Endothelial cell of umbilical vein (primary cell): ENCODE results near the gene SLC2A1. TPM values are rescaled to one million over a fixed set of nuclear protein-coding genes. Genes with fewer than 3 reads are reported as not detected.

Experiments
- BruUV-seq: library from RNA; stranded (reverse); fragments of 400-500 nt; replicated peaks from 2 replicates; lab custom pipeline; 2021; lab: Mats Ljungman, UMichigan
- CTCF ChIA-PET: fragments of 300-600, 350-600 bp; sonication (Branson Sonifier 250); formaldehyde crosslinking; loops from one replicate; lab custom pipeline; 2021; ENCODE audit warnings: antibody characterized with exemption, inconsistent platforms; lab: Charles Lee
- POLR2A ChIA-PET: fragments of 300-600, 350-600 bp; sonication (Branson Sonifier 250); formaldehyde crosslinking; loops from one replicate; lab custom pipeline; 2021; ENCODE audit warnings: antibody characterized with exemption, inconsistent platforms; lab: Charles Lee
- DNase-seq: peaks from one replicate; pipeline ENCODE4 v3.0.0-alpha.2; 2011; ENCODE audit warnings: low read depth, low spot score
- FAIRE-seq: peaks from 2 replicates; lab custom pipeline; 2011; peaks lifted over from hg19 to GRCh38; lab: Jason Lieb, UNC
- H2AFZ ChIP-seq: 2 replicates; pipeline ENCODE4 v1.6.0; 2012; ENCODE audit warnings: low read depth, low read length, control low read depth, inconsistent platforms
- H3K27ac ChIP-seq: 2 replicates; pipeline ENCODE4 v1.5.1; 2011; ENCODE audit warnings: low read depth, mild to moderate bottlenecking, control low read depth, low read length, moderate library complexity; ENCODE audit not compliant: insufficient read depth
- H3K27me3 ChIP-seq, 2 experiments: 2 replicates each; pipeline versions ENCODE4 v1.6.0 to v1.6.1; 2011; ENCODE audit warnings: low read length in 2 of 2, mixed read lengths in 1 of 2; ENCODE audit not compliant: control insufficient read depth in 2 of 2, insufficient read depth in 2 of 2
- H3K36me3 ChIP-seq, 2 experiments: 2 replicates in 1 of 2; 3 replicates in 1 of 2; pipeline ENCODE4 v1.5.1; 2011; ENCODE audit warnings: low read length in 2 of 2, mild to moderate bottlenecking in 1 of 2, moderate library complexity in 1 of 2; ENCODE audit not compliant: control insufficient read depth in 2 of 2, insufficient read depth in 2 of 2; ENCODE audit errors: extremely low read depth in 1 of 2
- H3K4me1 ChIP-seq: 3 replicates; pipeline ENCODE4 v1.5.1; 2011; ENCODE audit warnings: mild to moderate bottlenecking, low read length; ENCODE audit not compliant: control insufficient read depth, insufficient read depth; ENCODE audit errors: extremely low read depth
- H3K4me2 ChIP-seq: 2 replicates; pipeline ENCODE4 v1.6.1; 2011; ENCODE audit warnings: low read length, control low read depth, mixed read lengths; ENCODE audit not compliant: insufficient read depth
- H3K4me3 ChIP-seq, 3 experiments: fragments of 200-600 bp in 1 of 3; sonication (generic), shearing (Covaris generic) in 1 of 3; replicated peaks in 1 of 3; 2 replicates each; pipeline ENCODE4 v1.5.1; 2011 to 2016; ENCODE audit warnings: control low read depth in 3 of 3, low read length in 3 of 3, mild to moderate bottlenecking in 2 of 3, inconsistent platforms in 1 of 3, low read depth in 1 of 3, moderate library complexity in 1 of 3; ENCODE audit not compliant: insufficient read depth in 1 of 3
- H3K79me2 ChIP-seq: 2 replicates; pipeline ENCODE4 v1.6.0; 2012; ENCODE audit warnings: low read length, inconsistent platforms; ENCODE audit not compliant: control insufficient read depth, insufficient read depth
- H3K9ac ChIP-seq: replicated peaks from 2 replicates; pipeline ENCODE3; 2011; ENCODE audit warnings: low read length, control low read depth; ENCODE audit not compliant: insufficient read depth; ENCODE audit errors: extremely low read depth
- H3K9me1 ChIP-seq: replicated peaks from 3 replicates; pipeline ENCODE4 v1.6.0; 2011; ENCODE audit warnings: mild to moderate bottlenecking, low read length; ENCODE audit not compliant: control insufficient read depth, insufficient read depth; ENCODE audit errors: extremely low read depth
- H3K9me3 ChIP-seq: replicated peaks from 2 replicates; pipeline ENCODE4 v1.5.1; 2012; ENCODE audit warnings: low read length, inconsistent platforms; ENCODE audit not compliant: control insufficient read depth, insufficient read depth
- H4K20me1 ChIP-seq: replicated peaks from 2 replicates; pipeline ENCODE3; 2011; ENCODE audit warnings: mild to moderate bottlenecking, low read length; ENCODE audit not compliant: control insufficient read depth, insufficient read depth; ENCODE audit errors: extremely low read depth
- EZH2 ChIP-seq: IDR thresholded peaks from 2 replicates; pipeline ENCODE4 v1.6.1; 2012; ENCODE audit warnings: borderline replicate concordance, low read depth, mild to moderate bottlenecking, moderate library complexity, low read length, inconsistent platforms; ENCODE audit not compliant: severe bottlenecking
- FOS ChIP-seq: IDR thresholded peaks from 2 replicates; pipeline ENCODE4 v1.6.1; 2011; ENCODE audit warnings: mild to moderate bottlenecking, low read length, moderate library complexity, borderline replicate concordance; ENCODE audit not compliant: insufficient read depth
- GATA2 ChIP-seq: IDR thresholded peaks from 2 replicates; pipeline ENCODE4 v1.7.0; 2011; ENCODE audit warnings: low read depth, mild to moderate bottlenecking, moderate library complexity, mixed read lengths, low read length; ENCODE audit not compliant: insufficient read length, insufficient read depth
- POLR2A ChIP-seq: IDR thresholded peaks from 2 replicates; pipeline ENCODE4 v1.6.1; 2012; ENCODE audit warnings: low read depth, mild to moderate bottlenecking, control low read depth, low read length
- POLR2AphosphoS5 ChIP-seq: IDR thresholded peaks from 2 replicates; pipeline ENCODE4 v1.6.1; 2012; ENCODE audit warnings: low read depth, mild to moderate bottlenecking, control low read depth, low read length, moderate library complexity; ENCODE audit not compliant: insufficient read depth
- dilution Hi-C: fragments of 300-500 bp; cut with MboI; formaldehyde crosslinking; loops from one replicate; pipeline ENCODE4 v1.15.0; 2019; ENCODE audit warnings: low sequenced_read_pairs; ENCODE audit not compliant: extremely low pct_ligation_motif_present
- intact Hi-C: fragments of 100-400 bp; cut with micrococcal nuclease; formaldehyde crosslinking; loops from one replicate; pipeline ENCODE4 v1.10.0; 2022
- polyA plus RNA-seq, 4 experiments: library from polyadenylated mRNA; depleted of rRNA in 3 of 4; stranded (reverse) in 3 of 4; unstranded in 1 of 4; fragments of >200 nt; gene quantifications; 2 replicates each; pipeline versions ENCODE4 v1.2.1 to v1.2.3, GENCODE V29; 2011 to 2012; ENCODE audit warnings: missing spikeins in 1 of 4
- total RNA-seq: library from RNA; stranded (reverse); gene quantifications from 2 replicates; pipeline ENCODE4 v1.2.3, GENCODE V29; 2021
- TF ChIP-seq, protein P1 (sequence below): IDR thresholded peaks from 2 replicates; pipeline ENCODE4 v1.6.1; 2011; ENCODE audit not compliant: insufficient read depth, insufficient read length
- TF ChIP-seq, protein P2 (sequence below), 2 donors: IDR thresholded peaks; 1 replicate in 1 of 2; 2 replicates in 1 of 2; pipeline ENCODE4 v1.5.1; 2011; ENCODE audit warnings: low read length in 2 of 2, mild to moderate bottlenecking in 2 of 2, moderate library complexity in 2 of 2, control low read depth in 1 of 2, inconsistent platforms in 1 of 2, low read depth in 1 of 2; ENCODE audit not compliant: insufficient read depth in 1 of 2; ENCODE audit errors: extremely low read depth in 1 of 2

The SLC2A1 gene
- total and polyA plus RNA-seq, 2 donors (not counting 3 experiments of a cell fraction or from before 2014, with no cell fraction given) = 42.2 to 46.5 TPM

- no peak for TF ChIP-seq EZH2
- TF ChIP-seq POLR2AphosphoS5 = peak; percentile 56
- Histone ChIP-seq H3K4me1 (peaks cover 12% of the 10 kb centered on the region), H4K20me1 (no peaks in the 10 kb centered on the region), H3K79me2 (no peaks in the 10 kb centered on the region), H2AFZ (peak overlapping the region; percentile 43), H3K36me3 (no peaks in the 10 kb centered on the region), H3K27me3 (no peaks in the 10 kb centered on the region), H3K9me3 (no peaks in the 10 kb centered on the region), H3K9ac (no peak overlapping the region), H3K4me2 (peak overlapping the region; percentile 20), H3K9me1 (no peaks in the 10 kb centered on the region), H3K4me3 (no peak overlapping the region), H3K27ac (peak overlapping the region; percentile 5)
- FAIRE-seq (peak; percentile 90), DNase-seq (peak; percentile 65)
- dilution Hi-C loops (no loop called here), intact Hi-C loops (loop anchor here (5.0 kb wide), 1 partner anchor 89 kb away; no protein-coding TSS in a partner anchor)
- no TSS peak for BruUV-seq
- POLR2A ChIA-PET = no interaction called here
- CTCF ChIA-PET = interaction anchor here (1.0 kb wide), 2 partner anchors 55 to 95 kb away, joined by 3 read pairs; no protein-coding TSS in a partner anchor
These were observed 19.8 kb upstream of the SLC2A1 start for GRCh38 chr1:42978317-42979035.

DNA sequence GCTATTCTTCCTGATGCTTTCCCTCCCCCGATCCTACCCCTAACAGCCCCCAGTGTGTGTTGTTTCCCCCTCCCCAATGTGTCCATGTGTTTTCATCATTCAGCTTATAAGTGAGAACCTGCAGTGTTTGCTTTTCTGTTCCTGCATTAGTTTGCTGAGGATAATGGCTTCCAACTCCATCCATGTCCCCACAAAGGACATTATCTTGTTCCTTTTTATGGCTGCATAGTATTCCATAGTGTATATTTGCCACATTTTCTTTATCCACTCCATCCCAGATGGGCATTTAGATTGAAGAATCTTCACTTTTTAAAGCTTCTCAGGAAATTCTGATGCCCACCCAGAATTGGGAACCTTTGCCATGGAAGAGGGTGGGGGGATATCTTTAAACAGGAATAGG, 19.0 kb upstream of the SLC2A1 start:
- TF ChIP-seq, protein P1, sequence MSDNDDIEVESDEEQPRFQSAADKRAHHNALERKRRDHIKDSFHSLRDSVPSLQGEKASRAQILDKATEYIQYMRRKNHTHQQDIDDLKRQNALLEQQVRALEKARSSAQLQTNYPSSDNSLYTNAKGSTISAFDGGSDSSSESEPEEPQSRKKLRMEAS = no peak
- TF ChIP-seq POLR2AphosphoS5 (no peak), GATA2 (no peak), FOS (no peak), POLR2A (no peak)
- TF ChIP-seq, protein P2, sequence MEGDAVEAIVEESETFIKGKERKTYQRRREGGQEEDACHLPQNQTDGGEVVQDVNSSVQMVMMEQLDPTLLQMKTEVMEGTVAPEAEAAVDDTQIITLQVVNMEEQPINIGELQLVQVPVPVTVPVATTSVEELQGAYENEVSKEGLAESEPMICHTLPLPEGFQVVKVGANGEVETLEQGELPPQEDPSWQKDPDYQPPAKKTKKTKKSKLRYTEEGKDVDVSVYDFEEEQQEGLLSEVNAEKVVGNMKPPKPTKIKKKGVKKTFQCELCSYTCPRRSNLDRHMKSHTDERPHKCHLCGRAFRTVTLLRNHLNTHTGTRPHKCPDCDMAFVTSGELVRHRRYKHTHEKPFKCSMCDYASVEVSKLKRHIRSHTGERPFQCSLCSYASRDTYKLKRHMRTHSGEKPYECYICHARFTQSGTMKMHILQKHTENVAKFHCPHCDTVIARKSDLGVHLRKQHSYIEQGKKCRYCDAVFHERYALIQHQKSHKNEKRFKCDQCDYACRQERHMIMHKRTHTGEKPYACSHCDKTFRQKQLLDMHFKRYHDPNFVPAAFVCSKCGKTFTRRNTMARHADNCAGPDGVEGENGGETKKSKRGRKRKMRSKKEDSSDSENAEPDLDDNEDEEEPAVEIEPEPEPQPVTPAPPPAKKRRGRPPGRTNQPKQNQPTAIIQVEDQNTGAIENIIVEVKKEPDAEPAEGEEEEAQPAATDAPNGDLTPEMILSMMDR (IDR thresholded peaks at IDR 0.05; ENCODE audit: extremely low read depth in 1 of 2, insufficient read depth in 1 of 2, low read depth in 1 of 2, low read length in 2 of 2) = no peak
- H3K27ac ChIP-seq = no peak overlapping the region
- H3K27me3 ChIP-seq = no peaks in the 10 kb centered on the region
- no peaks in the 10 kb centered on the region for H3K79me2 ChIP-seq
- FAIRE-seq (no peak), DNase-seq (no peak)
- dilution Hi-C loops = no loop called here
- no peaks in the 10 kb centered on the region for H4K20me1 ChIP-seq
- intact Hi-C loops = loop anchor here (5.0 kb wide), 1 partner anchor 90 kb away; no protein-coding TSS in a partner anchor
- H3K9ac ChIP-seq = no peak overlapping the region
- no peak overlapping the region for H3K4me2 ChIP-seq
- no peak overlapping the region for H3K4me3 ChIP-seq
- no peaks in the 10 kb centered on the region for H3K36me3 ChIP-seq
- no peaks in the 10 kb centered on the region for H3K9me1 ChIP-seq
- no peaks in the 10 kb centered on the region for H3K9me3 ChIP-seq
- BruUV-seq = no TSS peak
- H2AFZ ChIP-seq = no peak overlapping the region
- CTCF ChIA-PET = interaction anchor here (1.2 kb wide), 1 partner anchor 55 kb away, joined by 5 read pairs; no protein-coding TSS in a partner anchor
- H3K4me1 ChIP-seq = peaks cover 12% of the 10 kb centered on the region
- POLR2A ChIA-PET = no interaction called here
